GM23338 (cell line): ENCODE data around the gene NUPR1. TPM values are rescaled to one million over a fixed set of nuclear protein-coding genes. Genes with fewer than 3 reads are reported as not detected.

ENCODE experiments used
- ATAC-seq: fragments of 200-7000 bp; cut with Tn5 transposase; 3 replicates; pipeline ENCODE4 v1.9.1; 2020
- DNase-seq: peaks from one replicate; pipeline ENCODE4 v3.0.0-alpha.2; 2015; ENCODE audit warnings: low spot score
- H2AFZ ChIP-seq: fragments of 200-600 bp; sonication (generic); 2 replicates; pipeline ENCODE4 v1.8.0; 2016; ENCODE audit warnings: antibody characterized with exemption, mild to moderate bottlenecking, moderate library complexity
- H3F3A ChIP-seq: fragments of 200-600 bp; sonication (generic); replicated peaks from 2 replicates; pipeline ENCODE4 v1.8.0; 2017; ENCODE audit warnings: antibody characterized with exemption, mixed run types, low read depth
- H3K27ac ChIP-seq: fragments of 200-600 bp; sonication (generic); 2 replicates; pipeline ENCODE4 v1.6.1; 2016; ENCODE audit warnings: low read depth
- H3K27me3 ChIP-seq: fragments of 200-600 bp; sonication (generic); 2 replicates; pipeline ENCODE4 v1.8.0; 2016; ENCODE audit warnings: mild to moderate bottlenecking, mixed run types, moderate library complexity; ENCODE audit not compliant: insufficient read depth
- H3K36me3 ChIP-seq: fragments of 200-600 bp; sonication (generic); 2 replicates; pipeline ENCODE4 v1.8.0; 2016; ENCODE audit warnings: mild to moderate bottlenecking; ENCODE audit not compliant: insufficient read depth
- H3K4me1 ChIP-seq: fragments of 200-600 bp; sonication (generic); 2 replicates; pipeline ENCODE4 v1.8.0; 2016; ENCODE audit warnings: mild to moderate bottlenecking, moderate library complexity; ENCODE audit not compliant: insufficient read depth
- H3K4me2 ChIP-seq: fragments of 200-600 bp; sonication (generic); 2 replicates; pipeline ENCODE4 v1.7.1; 2017; ENCODE audit warnings: mixed run types
- H3K4me3 ChIP-seq: fragments of 200-600 bp; sonication (generic); 2 replicates; pipeline ENCODE4 v1.6.1; 2016; ENCODE audit warnings: mixed run types
- H3K79me2 ChIP-seq: fragments of 200-600 bp; sonication (generic); replicated peaks from 2 replicates; pipeline ENCODE4 v1.8.0; 2017; ENCODE audit warnings: mild to moderate bottlenecking; ENCODE audit not compliant: insufficient read depth
- H3K9me2 ChIP-seq: fragments of 200-600 bp; sonication (generic); 2 replicates; pipeline ENCODE4 v1.8.0; 2017; ENCODE audit not compliant: insufficient read depth
- H4K20me1 ChIP-seq: fragments of 200-600 bp; sonication (generic); replicated peaks from 2 replicates; pipeline ENCODE4 v1.8.0; 2017; ENCODE audit warnings: mild to moderate bottlenecking; ENCODE audit not compliant: insufficient read depth
- H3K27ac Mint-ChIP-seq: 2 replicates; pipeline ENCODE4 v1.8.0; 2020; ENCODE audit warnings: inconsistent platforms, mild to moderate bottlenecking, moderate library complexity, mixed read lengths
- H3K27me3 Mint-ChIP-seq: 3 replicates; pipeline ENCODE4 v1.8.0; 2022; ENCODE audit warnings: low read depth, mild to moderate bottlenecking, moderate library complexity, mixed read lengths, inconsistent platforms; ENCODE audit not compliant: insufficient read depth, poor library complexity
- H3K36me3 Mint-ChIP-seq: 3 replicates; pipeline ENCODE4 v1.8.0; 2021; ENCODE audit warnings: low read depth, mild to moderate bottlenecking, inconsistent platforms, moderate library complexity, mixed read lengths
- H3K4me1 Mint-ChIP-seq: 3 replicates; pipeline ENCODE4 v1.8.0; 2020; ENCODE audit warnings: mild to moderate bottlenecking, inconsistent platforms, mixed read lengths
- H3K4me3 Mint-ChIP-seq: 3 replicates; pipeline ENCODE4 v1.8.0; 2021; ENCODE audit warnings: moderate library complexity, mild to moderate bottlenecking, inconsistent platforms, mixed read lengths
- H3K9me3 Mint-ChIP-seq: 3 replicates; pipeline ENCODE4 v1.8.0; 2020; ENCODE audit warnings: moderate library complexity, mild to moderate bottlenecking, inconsistent platforms, mixed read lengths
- CTCF ChIP-seq, 2 experiments: fragments of 200-600 bp in 1 of 2; sonication (generic) in 1 of 2; conservative IDR thresholded peaks; 2 replicates each; pipeline versions ENCODE4 v1.5.1 to v1.6.1; 2016 to 2017; ENCODE audit warnings: antibody characterized with exemption in 2 of 2, low read depth in 2 of 2, mild to moderate bottlenecking in 2 of 2, moderate library complexity in 1 of 2
- ETS1 ChIP-seq: IDR thresholded peaks from 2 replicates; pipeline ENCODE4 v1.6.1; 2016; ENCODE audit warnings: antibody characterized with exemption
- EZH2 ChIP-seq: fragments of 200-600 bp; sonication (generic); IDR thresholded peaks from one replicate; pipeline ENCODE4 v1.8.0; 2017; ENCODE audit warnings: antibody characterized with exemption, mild to moderate bottlenecking, low read depth; ENCODE audit not compliant: unreplicated experiment
- JUNB ChIP-seq: IDR thresholded peaks from one replicate; pipeline ENCODE4 v1.6.1; 2016; ENCODE audit warnings: antibody characterized with exemption; ENCODE audit not compliant: unreplicated experiment
- NANOG ChIP-seq: IDR thresholded peaks from 2 replicates; pipeline ENCODE4 v1.6.1; 2016; ENCODE audit warnings: antibody characterized with exemption, borderline replicate concordance
- POLR2AphosphoS5 ChIP-seq: IDR thresholded peaks from 2 replicates; pipeline ENCODE4 v1.6.1; 2016; ENCODE audit warnings: antibody characterized with exemption, low read depth
- ZNF114 ChIP-seq: fragments of 250-450 bp; sonication (Bioruptor Pico); IDR thresholded peaks from 2 replicates; pipeline ENCODE4 v1.5.0; 2020; ENCODE audit warnings: mild to moderate bottlenecking, moderate library complexity
- ZNF331 ChIP-seq: fragments of 250-450 bp; sonication (Bioruptor Pico); IDR thresholded peaks from 2 replicates; pipeline ENCODE4 v1.5.0; 2020; ENCODE audit warnings: low read depth, mild to moderate bottlenecking, moderate library complexity
- ZNF462 ChIP-seq: fragments of 250-450 bp; sonication (Bioruptor Pico); IDR thresholded peaks from 2 replicates; pipeline ENCODE4 v1.5.0; 2020; ENCODE audit warnings: mild to moderate bottlenecking, moderate library complexity
- long read RNA-seq: library from polyadenylated mRNA; unstranded; transcript quantifications from one replicate; pipeline ENCODE4 v2.0.0, GENCODE V29; 2020; ENCODE audit not compliant: unreplicated experiment
- polyA plus RNA-seq: library from polyadenylated mRNA; unstranded; fragments of >200 nt; fragmentation: Nextera tagmentation; extraction: Ambion mirVana; gene quantifications from 2 replicates; pipeline ENCODE4 v1.2.1, GENCODE V29; 2016
- total RNA-seq: library from RNA; depleted of rRNA; stranded (reverse); fragments of >200 nt; shearing (Covaris generic); gene quantifications from 2 replicates; pipeline ENCODE4 v1.2.3, GENCODE V29; 2014; rRNA removed

NUPR1 gene
- 0.03 TPM in 1 of 2 replicates, not detected in the other for total RNA-seq
- 0.48 and 0.75 TPM in 2 replicates for polyA plus RNA-seq
- long read RNA-seq, full-length matches to known transcripts, result 2 of 3 reads
- long read RNA-seq, partial matches to known transcripts, result 0 of 3 reads
- long read RNA-seq, other reads (novel, unspliced or antisense), result 1 of 3 reads

GRCh38 chr16:28538733-28539596 is at the start of gene NUPR1:
Gene NUPR1 (minus strand): TSS chr16:28538974. CDS start chr16:28538907, 67 bp downstream.
- Mint-ChIP-seq H3K27ac (peak within 1 kb of the TSS; percentile 70; the same call in 1 of the 2 replicates), H3K4me1 (peaks cover 5% of the 10 kb centered on the region; the same call in 2 of the 3 replicates), H3K9me3 (no peaks in the 10 kb centered on the region), H3K27me3 (peaks cover 9% of the 10 kb centered on the region), H3K36me3 (no peaks in the 10 kb centered on the region), H3K4me3 (no peak within 1 kb of the TSS)
- peak within 1 kb of the TSS; percentile 96 for H2AFZ ChIP-seq
- no peak within 1 kb of the TSS for H3K27ac ChIP-seq
- DNase-seq (no peak), ATAC-seq (peak; percentile 61)
- no peaks in the 10 kb centered on the region for H3K9me2 ChIP-seq
- no peaks in the 10 kb centered on the region for H3K4me1 ChIP-seq
- TF ChIP-seq NANOG (no peak), EZH2 (no peak), ETS1 (no peak), POLR2AphosphoS5 (no peak), JUNB (no peak), ZNF114 (CRISPR knock-in tag) (no peak)
- H3K27me3 ChIP-seq, result no peaks in the 10 kb centered on the region
- no peaks in the 10 kb centered on the region for H3F3A ChIP-seq
- no peak within 1 kb of the TSS for H3K4me3 ChIP-seq
- no peak within 1 kb of the TSS for H3K4me2 ChIP-seq
- no peaks in the 10 kb centered on the region for H4K20me1 ChIP-seq
- no peaks in the 10 kb centered on the region for H3K36me3 ChIP-seq
- no peaks in the 10 kb centered on the region for H3K79me2 ChIP-seq

GRCh38 chr16:28587386-28587785 is 48.6 kb upstream of the NUPR1 start:
- H3K9me2 ChIP-seq, result no peaks in the 10 kb centered on the region
- Mint-ChIP-seq H3K27ac (no peak overlapping the region), H3K36me3 (peaks cover 22% of the 10 kb centered on the region), H3K4me3 (no peak overlapping the region), H3K9me3 (no peaks in the 10 kb centered on the region), H3K27me3 (peaks cover 5% of the 10 kb centered on the region), H3K4me1 (no peaks in the 10 kb centered on the region)
- H3K4me2 ChIP-seq, result no peak overlapping the region
- H3K27ac ChIP-seq, result no peak overlapping the region
- H3K36me3 ChIP-seq, result no peaks in the 10 kb centered on the region; the same call in 1 of the 2 replicates
- H3K79me2 ChIP-seq, result no peaks in the 10 kb centered on the region
- H3K4me3 ChIP-seq, result no peak overlapping the region
- no peak for DNase-seq
- H3K27me3 ChIP-seq, result no peaks in the 10 kb centered on the region
- H3K4me1 ChIP-seq, result no peaks in the 10 kb centered on the region
- H4K20me1 ChIP-seq, result no peaks in the 10 kb centered on the region
- no peak overlapping the region for H2AFZ ChIP-seq
- no peak for ATAC-seq
- H3F3A ChIP-seq, result no peaks in the 10 kb centered on the region
- no peak for TF ChIP-seq JUNB
- TF ChIP-seq ETS1, result no peak
- no peak for TF ChIP-seq ZNF331 (CRISPR knock-in tag)
- TF ChIP-seq ZNF462 (CRISPR knock-in tag), result no peak
- no peak for TF ChIP-seq CTCF (conservative IDR thresholded peaks at IDR 0.05; ENCODE audit: low read depth in 2 of 2)
- TF ChIP-seq POLR2AphosphoS5, result no peak
